Psoas muscle (tissue), 8 donors: ENCODE data around the gene IL9R. TPM values are rescaled to one million over a fixed set of nuclear protein-coding genes. Genes with fewer than 3 reads are reported as not detected.
"Not testable (repeated sequence)": the region's sequence is repeated elsewhere in the genome, so short reads cannot be mapped to it uniquely, and the experiment has no call there.

Source experiments
- ATAC-seq, 4 donors: fragments of 200-7000 bp; cut with Tn5 transposase; one replicate each; pipeline ENCODE4 v1.9.1; 2020; ENCODE audit warnings: moderate library complexity in 3 of 4, mild to moderate bottlenecking in 2 of 4
- DNase-seq, 2 donors: peaks; one replicate each; pipeline ENCODE4 v3.0.0-alpha.2; 2020
- H3K27ac ChIP-seq: fragments of 200-600 bp; one replicate; pipeline ENCODE4 v1.8.0; 2022
- H3K27me3 ChIP-seq, 3 donors: fragments of 200-600 bp in 1 of 3; one replicate each; pipeline versions ENCODE4 v1.6.1 to v1.8.0; 2013 to 2022; ENCODE audit warnings: low read length in 2 of 3, mild to moderate bottlenecking in 2 of 3, moderate library complexity in 1 of 3; ENCODE audit not compliant: insufficient read depth in 3 of 3
- H3K36me3 ChIP-seq, 2 donors: fragments of 200-600 bp in 1 of 2; one replicate each; pipeline versions ENCODE4 v1.6.1 to v1.8.0; 2013 to 2022; ENCODE audit warnings: low read depth in 1 of 2, mild to moderate bottlenecking in 1 of 2, moderate library complexity in 1 of 2; ENCODE audit not compliant: insufficient read depth in 1 of 2
- H3K4me1 ChIP-seq: fragments of 200-600 bp; one replicate; pipeline ENCODE4 v1.8.0; 2022
- H3K4me3 ChIP-seq: fragments of 200-600 bp; one replicate; pipeline ENCODE4 v1.8.0; 2022; ENCODE audit warnings: mild to moderate bottlenecking
- H3K9me3 ChIP-seq: fragments of 200-600 bp; one replicate; pipeline ENCODE4 v1.8.0; 2022
- WGBS, 3 donors: extraction: QIAGEN DNeasy Blood & Tissue Kit; methylation state at CpG; one replicate each; pipeline versions ENCODE4 v1.1.6 to v1.1.7; 2013; 5-methylcytosine and 5-hydroxymethylcytosine counted together
- intact Hi-C, 2 donors: fragments of 100-400 bp; cut with DNase I; formaldehyde crosslinking; loops; one replicate each; pipeline versions ENCODE4 v1.11.0 to v1.14.2; 2022
- polyA plus RNA-seq, 3 donors: library from polyadenylated mRNA; stranded (reverse); fragments of 200-250 nt; gene quantifications; one replicate each; pipeline ENCODE4 v1.2.3, GENCODE V29; 2013
- total RNA-seq, 4 donors: library from RNA; stranded (reverse); fragmentation: NEBNext Ultra II Directional in 2 of 4; extraction: Animal tissue kit (Norgen Biotek cat#: 25700) in 2 of 4; gene quantifications; one replicate each; pipeline versions ENCODE4 v1.2.1 to v1.2.4, GENCODE V29; 2021 to 2023
- TF ChIP-seq, protein P1 (sequence below): fragments of 200-600 bp; IDR thresholded peaks from one replicate; pipeline ENCODE4 v1.8.0; 2022; ENCODE audit warnings: antibody characterized with exemption
- donor health status: healthy with polysubstance abuse.
- donor health status: DM: no; HTN: no; CAD: no; lungs with moderate emphysema.
- donor health status: Bipolar disorder and iron deficiency.
- donor health status: healthy.
- donor health status: DM: yes; HTN: yes; CAD: no.
- donor health status: DM: no; HTN: no; CAD: no.
- donor health status: DM: no; HTN: no; CAD: no.
- donor health status: DM: yes; HTN: yes; CAD: no.

Gene IL9R
- total and polyA plus RNA-seq, 7 donors: 0.09 to 0.27 (median 0.21) TPM; not detected in 4

DNA sequence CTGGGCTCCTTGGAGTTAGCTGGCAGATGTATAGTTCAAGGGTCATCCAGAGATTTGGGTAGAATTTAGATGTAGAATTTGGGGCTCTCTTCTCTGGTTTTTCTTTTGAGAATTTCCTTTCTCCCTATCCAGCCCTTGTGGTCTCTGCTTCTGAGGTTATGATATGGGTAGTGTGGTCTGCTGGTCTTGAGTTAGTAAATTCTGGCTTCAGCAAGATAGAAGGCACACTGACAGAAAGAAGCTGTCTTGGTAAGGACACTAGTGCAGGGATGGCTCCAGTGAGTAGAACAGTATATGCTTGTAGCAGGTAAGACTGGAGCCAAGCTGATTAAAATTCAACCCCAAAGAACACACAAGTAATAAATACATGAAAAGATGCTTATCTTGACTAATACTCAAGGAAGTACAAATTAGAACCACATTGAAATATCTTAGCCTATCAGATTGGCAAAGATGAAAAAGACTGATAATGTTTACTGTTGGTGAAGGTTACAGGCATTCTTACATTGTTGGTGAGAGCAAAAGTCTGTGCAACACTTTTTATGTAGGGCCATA lies 2.1 kb upstream of the IL9R start:
- no peaks in the 10 kb centered on the region for H3K36me3 ChIP-seq

DNA sequence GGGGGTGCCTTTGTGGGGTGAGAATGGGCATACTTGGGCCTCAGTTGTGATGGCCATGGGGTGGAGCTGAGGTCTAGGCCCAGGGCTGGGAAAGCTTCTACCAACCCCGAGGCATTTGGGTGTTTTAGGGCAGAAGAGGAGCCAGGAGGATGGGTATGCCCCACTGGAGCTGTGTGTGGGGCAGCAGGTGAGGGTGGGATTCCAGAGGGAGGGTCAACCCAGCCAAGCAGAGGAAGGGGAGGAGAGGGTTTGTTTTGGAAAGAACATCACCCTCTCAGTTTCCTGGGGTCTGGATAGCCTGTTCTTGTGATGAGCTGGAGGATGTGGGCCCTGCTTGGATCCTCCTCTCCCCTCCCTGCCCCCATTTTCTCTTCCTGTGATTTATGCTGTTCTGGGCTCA lies 620 bp downstream of the IL9R start:
- no peaks in the 10 kb centered on the region for H3K27me3 ChIP-seq
- DNase-seq: no peak
- H3K36me3 ChIP-seq: no peaks in the 10 kb centered on the region
- TF ChIP-seq, protein P1, sequence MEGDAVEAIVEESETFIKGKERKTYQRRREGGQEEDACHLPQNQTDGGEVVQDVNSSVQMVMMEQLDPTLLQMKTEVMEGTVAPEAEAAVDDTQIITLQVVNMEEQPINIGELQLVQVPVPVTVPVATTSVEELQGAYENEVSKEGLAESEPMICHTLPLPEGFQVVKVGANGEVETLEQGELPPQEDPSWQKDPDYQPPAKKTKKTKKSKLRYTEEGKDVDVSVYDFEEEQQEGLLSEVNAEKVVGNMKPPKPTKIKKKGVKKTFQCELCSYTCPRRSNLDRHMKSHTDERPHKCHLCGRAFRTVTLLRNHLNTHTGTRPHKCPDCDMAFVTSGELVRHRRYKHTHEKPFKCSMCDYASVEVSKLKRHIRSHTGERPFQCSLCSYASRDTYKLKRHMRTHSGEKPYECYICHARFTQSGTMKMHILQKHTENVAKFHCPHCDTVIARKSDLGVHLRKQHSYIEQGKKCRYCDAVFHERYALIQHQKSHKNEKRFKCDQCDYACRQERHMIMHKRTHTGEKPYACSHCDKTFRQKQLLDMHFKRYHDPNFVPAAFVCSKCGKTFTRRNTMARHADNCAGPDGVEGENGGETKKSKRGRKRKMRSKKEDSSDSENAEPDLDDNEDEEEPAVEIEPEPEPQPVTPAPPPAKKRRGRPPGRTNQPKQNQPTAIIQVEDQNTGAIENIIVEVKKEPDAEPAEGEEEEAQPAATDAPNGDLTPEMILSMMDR: no peak
- intact Hi-C loops: no loop called here
- no peak for ATAC-seq
- no peaks in the 10 kb centered on the region for H3K9me3 ChIP-seq
- H3K4me3 ChIP-seq: no peak overlapping the region
- no peaks in the 10 kb centered on the region for H3K4me1 ChIP-seq
- H3K27ac ChIP-seq: no peak overlapping the region
- WGBS, 3 donors: 25 to 53% (median 26%) methylated on average over 1 of the region's 1 CpG

More for the DNA sequence above, 2.1 kb upstream of the IL9R start:
- TF ChIP-seq, protein P1: no peak
- intact Hi-C loops: no loop called here
- Histone ChIP-seq H3K27ac (no peak overlapping the region), H3K4me1 (no peaks in the 10 kb centered on the region), H3K27me3 (peaks cover 0 to 3% (median 2%) of the 10 kb centered on the region in 3 donors), H3K9me3 (no peaks in the 10 kb centered on the region), H3K4me3 (no peak overlapping the region)
- DNase-seq (no peak), ATAC-seq (no peak)

DNA sequence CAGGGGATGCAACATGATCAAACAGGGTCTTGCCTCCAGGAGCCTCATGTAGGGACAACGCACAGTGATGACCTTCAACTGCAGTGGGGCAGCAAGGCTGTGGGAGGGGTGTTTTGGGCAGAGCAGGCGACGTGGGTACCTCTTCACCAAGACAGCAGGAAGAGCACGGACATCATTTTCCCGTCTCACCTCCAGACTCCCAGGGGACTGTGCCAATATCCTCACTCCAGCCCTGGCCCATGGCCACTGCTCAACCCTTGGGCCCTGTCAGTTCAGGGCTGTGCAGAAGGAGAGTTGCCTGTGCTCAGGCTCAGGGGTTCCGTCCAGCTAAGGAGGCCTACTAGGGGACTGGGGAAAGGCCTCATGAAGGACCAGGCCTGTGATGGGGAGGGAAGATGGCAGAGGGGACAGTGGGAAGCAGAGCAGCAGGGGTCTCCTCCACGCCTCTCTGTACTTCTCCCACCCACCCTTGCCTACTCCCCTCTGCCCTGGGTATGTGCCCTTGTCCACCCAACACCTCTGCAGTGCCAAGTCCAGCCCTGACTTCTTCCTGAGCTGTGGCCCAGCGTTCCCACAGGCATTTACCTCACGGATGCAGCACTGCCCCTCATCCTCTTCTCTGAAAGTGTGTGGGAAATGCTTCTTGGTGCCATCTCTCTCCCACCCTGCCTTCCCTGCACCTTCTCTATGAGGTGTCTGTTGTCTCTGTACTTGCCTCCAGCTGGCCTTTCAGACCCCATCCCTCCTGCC lies 1.4 kb downstream of the IL9R start:
- TF ChIP-seq, protein P1: no peak
- H3K4me1 ChIP-seq: no peaks in the 10 kb centered on the region
- no peaks in the 10 kb centered on the region for H3K27me3 ChIP-seq
- DNase-seq (no peak), ATAC-seq (no peak)
- no peaks in the 10 kb centered on the region for H3K36me3 ChIP-seq
- intact Hi-C loops: no loop called here
- no peak overlapping the region for H3K27ac ChIP-seq
- H3K4me3 ChIP-seq: no peak overlapping the region
- 66 to 72% (median 70%) methylated on average over 8 to 9 of the region's 9 CpGs for WGBS, 3 donors
- H3K9me3 ChIP-seq: no peaks in the 10 kb centered on the region

DNA sequence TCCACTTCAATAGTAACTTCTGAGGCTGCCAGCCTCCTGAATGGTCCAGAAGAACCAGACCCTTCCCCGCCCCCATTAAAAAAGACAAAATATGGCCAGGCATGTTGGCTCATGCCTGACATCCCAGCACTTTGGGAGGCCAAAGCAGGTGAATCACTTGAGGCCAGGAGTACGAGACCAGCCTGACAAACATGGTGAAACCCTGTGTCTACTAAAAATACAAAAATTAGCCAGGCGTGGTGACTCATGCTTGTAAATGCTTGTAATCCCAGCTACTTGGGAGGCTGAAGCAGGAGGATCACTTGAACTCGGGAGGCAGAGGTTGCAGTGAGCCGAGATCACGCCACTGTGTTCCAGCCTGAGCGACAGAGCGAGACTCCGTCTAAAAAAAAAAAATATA lies 2.3 kb downstream of the IL9R start:
- 66 to 83% (median 80%) methylated on average over 9 of the region's 9 CpGs for WGBS, 3 donors
- H3K9me3 ChIP-seq, intact Hi-C loops, H3K4me1 ChIP-seq, DNase-seq, H3K4me3 ChIP-seq, ATAC-seq, H3K27ac ChIP-seq, H3K36me3 ChIP-seq, H3K27me3 ChIP-seq: not testable (repeated sequence)

DNA sequence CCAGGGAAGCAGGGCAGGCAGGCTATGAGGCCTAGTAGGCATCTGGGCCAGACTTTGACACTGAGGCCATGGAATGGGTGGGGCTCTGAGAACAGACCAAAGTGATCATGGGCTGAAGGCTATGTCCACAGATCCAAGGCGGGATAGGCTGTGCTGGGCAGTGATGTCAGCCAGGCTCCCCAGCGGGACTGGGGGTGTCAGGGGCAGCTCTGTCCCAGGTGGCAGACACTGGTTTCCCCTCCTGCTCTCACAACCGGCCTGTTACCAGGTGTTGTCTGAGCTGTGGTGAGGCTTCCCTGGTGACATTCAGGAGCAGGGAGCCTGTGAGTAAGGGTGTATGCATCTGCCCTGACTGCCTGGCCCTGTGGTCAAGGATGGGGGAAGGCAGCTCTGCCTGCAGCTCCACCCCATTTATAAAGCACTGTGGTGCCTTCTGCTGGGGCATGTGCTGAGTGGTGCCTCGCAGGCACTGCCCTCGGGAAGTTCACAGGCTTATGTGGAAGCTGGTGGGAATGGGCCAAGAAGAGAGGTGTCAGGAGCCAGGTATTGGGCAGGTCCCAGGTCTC lies 2.9 kb downstream of the IL9R start:
- Histone ChIP-seq H3K36me3 (no peaks in the 10 kb centered on the region), H3K4me1 (no peaks in the 10 kb centered on the region), H3K27ac (no peak overlapping the region), H3K4me3 (no peak overlapping the region), H3K27me3 (no peaks in the 10 kb centered on the region), H3K9me3 (no peaks in the 10 kb centered on the region)
- DNase-seq (no peak), ATAC-seq (no peak)
- intact Hi-C loops: no loop called here
- WGBS, 3 donors: 77 to 90% (median 78%) methylated on average over 5 of the region's 5 CpGs
- TF ChIP-seq, protein P1: no peak
